Stimulated activated effector memory CD8-positive, alpha-beta T cell treated with anti-CD3 and anti-CD28 coated beads, Interleukin-12 subunit alpha, Interleukin-12 subunit beta, amount 100 ng/mL, for 72 hours (primary cell): ENCODE measurements around the gene BICD1.
A peak's percentile ranks its signal among the peaks of the same experiment; 100 is the strongest.

Experiments
- ATAC-seq: fragments of 150-1000 bp; cut with Tn5 transposase; 2 replicates; pipeline ENCODE4 v1.10.0; 2021
- DNase-seq, 2 donors: peaks; one replicate each; pipeline ENCODE4 v3.0.0; 2021 to 2022; ENCODE audit warnings: low spot score in 2 of 2
- H3K27ac Mint-ChIP-seq: one replicate; pipeline ENCODE4 v1.8.0; 2022; ENCODE audit warnings: mild to moderate bottlenecking, mixed read lengths
- H3K36me3 Mint-ChIP-seq: one replicate; pipeline ENCODE4 v1.8.0; 2022; ENCODE audit warnings: mild to moderate bottlenecking, mixed read lengths
- H3K4me1 Mint-ChIP-seq: one replicate; pipeline ENCODE4 v1.8.0; 2022; ENCODE audit warnings: mixed read lengths
- H3K4me3 Mint-ChIP-seq: one replicate; pipeline ENCODE4 v1.8.0; 2022; ENCODE audit warnings: mild to moderate bottlenecking, mixed read lengths
- H3K9me3 Mint-ChIP-seq: one replicate; pipeline ENCODE4 v1.8.0; 2022; ENCODE audit warnings: mixed read lengths

The BICD1 gene

GRCh38 chr12:32149489-32149888 lies 42.8 kb downstream of the BICD1 start:
- Mint-ChIP-seq H3K9me3 (no peaks in the 10 kb centered on the region), H3K4me3 (no peak overlapping the region), H3K4me1 (no peaks in the 10 kb centered on the region), H3K36me3 (no peaks in the 10 kb centered on the region), H3K27ac (no peak overlapping the region)
- DNase-seq (no peak), ATAC-seq (no peak)

DNA sequence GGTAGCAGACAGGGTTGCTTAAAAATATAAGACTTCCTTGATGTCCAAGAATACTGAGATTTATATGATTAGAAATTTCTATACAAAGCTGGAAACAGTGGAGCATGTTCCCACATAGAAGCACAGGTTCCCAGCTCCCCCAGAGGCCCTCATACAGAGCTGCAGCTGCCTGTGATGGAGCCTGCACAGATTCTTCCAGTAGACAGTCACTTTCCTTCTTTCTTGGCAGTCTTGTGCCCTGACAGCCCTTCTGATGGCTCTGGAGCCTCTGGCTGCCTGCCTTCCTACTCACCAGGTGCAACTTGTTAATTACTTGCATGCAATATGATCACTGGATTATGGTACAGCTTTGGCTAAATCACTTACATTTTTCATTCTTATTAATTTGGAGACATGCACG lies 44.4 kb downstream of the BICD1 start:
- Mint-ChIP-seq H3K9me3 (no peaks in the 10 kb centered on the region), H3K36me3 (no peaks in the 10 kb centered on the region), H3K27ac (no peak overlapping the region), H3K4me1 (no peaks in the 10 kb centered on the region), H3K4me3 (no peak overlapping the region)
- ATAC-seq = no peak
- no peak for DNase-seq

DNA sequence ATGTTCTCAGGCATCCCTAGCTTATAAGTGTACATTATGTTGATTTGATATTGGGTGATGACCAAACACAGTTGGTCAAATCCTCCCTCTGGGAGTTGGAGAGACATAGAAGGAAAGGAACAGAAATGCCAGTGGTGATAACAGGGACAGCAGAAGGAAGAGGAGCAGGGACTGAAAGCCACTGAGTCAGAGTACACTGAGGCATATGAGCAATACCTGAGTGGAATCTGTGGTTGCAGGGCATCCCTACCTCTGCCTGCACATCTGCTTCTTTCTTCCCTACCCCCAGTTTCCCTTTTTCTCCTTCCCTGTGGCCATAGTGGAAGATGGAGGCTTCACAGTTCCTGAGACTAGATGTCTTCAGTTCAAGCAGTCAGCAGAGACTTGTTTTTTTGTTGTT lies 44.9 kb downstream of the BICD1 start:
- Mint-ChIP-seq H3K4me3 (no peak overlapping the region), H3K9me3 (no peaks in the 10 kb centered on the region), H3K4me1 (no peaks in the 10 kb centered on the region), H3K36me3 (no peaks in the 10 kb centered on the region), H3K27ac (no peak overlapping the region)
- no peak for ATAC-seq
- DNase-seq = no peak

- no peak for DNase-seq
- H3K4me3 Mint-ChIP-seq = no peak overlapping the region
- H3K36me3 Mint-ChIP-seq = no peaks in the 10 kb centered on the region
- peaks cover 6% of the 10 kb centered on the region for H3K4me1 Mint-ChIP-seq
- no peak overlapping the region for H3K27ac Mint-ChIP-seq
- no peaks in the 10 kb centered on the region for H3K9me3 Mint-ChIP-seq
- ATAC-seq = no peak
Measured at GRCh38 chr12:32155041-32155440, 48.4 kb downstream of the BICD1 start.

DNA sequence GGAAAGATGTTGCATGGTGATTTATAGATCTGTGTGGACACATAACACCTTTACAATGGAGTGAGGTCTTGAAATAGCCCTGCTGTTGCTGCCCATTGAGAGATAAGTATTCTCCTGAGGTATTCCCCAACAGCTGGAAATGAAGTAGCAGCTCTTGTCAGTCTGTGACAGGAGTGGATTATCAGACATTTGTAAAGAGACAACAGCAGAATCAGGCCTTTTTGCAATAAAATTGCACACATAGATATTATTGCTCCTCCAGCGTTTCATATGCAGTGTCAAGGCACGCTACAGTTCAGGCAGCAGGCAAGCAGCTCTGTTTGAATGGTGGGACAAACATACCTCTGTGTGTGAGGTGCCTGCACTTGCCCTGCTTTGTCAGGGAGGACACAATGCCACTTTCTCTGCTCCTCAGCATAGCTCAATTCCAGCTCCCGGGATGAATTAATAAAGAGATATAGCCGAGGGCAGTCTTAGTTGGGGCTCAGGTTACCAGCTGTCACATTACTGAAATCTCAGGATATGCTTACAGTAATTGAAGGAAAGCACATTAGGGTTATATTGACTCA lies 49.4 kb downstream of the BICD1 start:
- no peak for ATAC-seq
- H3K27ac Mint-ChIP-seq = no peak overlapping the region
- no peaks in the 10 kb centered on the region for H3K9me3 Mint-ChIP-seq
- H3K36me3 Mint-ChIP-seq = no peaks in the 10 kb centered on the region
- peaks cover 9% of the 10 kb centered on the region for H3K4me1 Mint-ChIP-seq
- DNase-seq = no peak
- no peak overlapping the region for H3K4me3 Mint-ChIP-seq

DNA sequence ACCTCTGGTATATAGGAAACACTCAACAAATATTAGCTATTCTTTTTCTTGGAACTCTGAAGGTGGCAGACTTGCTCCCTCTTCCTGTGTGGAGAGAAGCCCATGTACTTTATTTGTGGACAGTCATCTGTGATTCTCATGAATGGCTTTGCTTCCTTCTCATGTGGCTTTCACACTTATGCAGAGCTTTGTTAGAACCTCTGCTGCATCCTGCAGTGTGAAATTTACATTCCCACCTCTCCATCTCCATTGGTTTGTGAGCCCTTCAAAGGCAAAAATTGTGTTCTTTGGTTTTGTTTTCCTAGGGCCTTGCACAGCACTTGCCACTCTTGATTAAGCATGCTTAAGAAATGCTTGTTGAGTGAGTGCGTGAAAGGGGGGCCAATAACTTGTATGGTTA lies 51.9 kb downstream of the BICD1 start:
- Mint-ChIP-seq H3K9me3 (no peaks in the 10 kb centered on the region), H3K36me3 (no peaks in the 10 kb centered on the region), H3K4me3 (no peak overlapping the region), H3K27ac (no peak overlapping the region), H3K4me1 (peaks cover 13% of the 10 kb centered on the region)
- DNase-seq = no peak
- ATAC-seq = no peak

DNA sequence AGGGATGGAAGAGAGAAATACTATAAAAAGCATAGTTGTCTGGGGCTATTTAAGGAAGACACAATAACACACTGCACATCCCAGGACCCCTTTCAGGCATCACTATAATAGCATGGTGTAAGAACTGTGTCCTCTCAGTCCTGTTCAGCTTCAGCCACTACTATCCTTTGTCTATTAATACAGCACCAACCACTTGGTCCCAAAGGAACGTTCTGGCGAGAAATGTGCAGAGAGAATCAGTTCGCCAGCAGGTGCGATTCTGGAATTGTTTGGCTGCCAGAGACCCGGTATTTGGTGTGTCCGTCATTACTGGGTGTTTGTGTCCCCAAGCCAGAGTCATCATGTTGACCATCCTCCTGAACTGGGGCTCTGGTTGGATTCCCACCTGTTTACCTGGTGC lies 52.7 kb downstream of the BICD1 start:
- H3K4me3 Mint-ChIP-seq = no peak overlapping the region
- no peak for ATAC-seq
- H3K4me1 Mint-ChIP-seq = peaks cover 13% of the 10 kb centered on the region
- no peak for DNase-seq
- H3K27ac Mint-ChIP-seq = no peak overlapping the region
- H3K9me3 Mint-ChIP-seq = no peaks in the 10 kb centered on the region
- H3K36me3 Mint-ChIP-seq = no peaks in the 10 kb centered on the region

GRCh38 chr12:32159925-32160324 lies 53.3 kb downstream of the BICD1 start:
- H3K27ac Mint-ChIP-seq = no peak overlapping the region
- ATAC-seq = peak; percentile 67
- H3K4me1 Mint-ChIP-seq = peaks cover 13% of the 10 kb centered on the region
- DNase-seq = no peak
- peaks cover 2% of the 10 kb centered on the region for H3K9me3 Mint-ChIP-seq
- no peaks in the 10 kb centered on the region for H3K36me3 Mint-ChIP-seq
- H3K4me3 Mint-ChIP-seq = no peak overlapping the region

- H3K36me3 Mint-ChIP-seq = no peaks in the 10 kb centered on the region
- peaks cover 3% of the 10 kb centered on the region for H3K9me3 Mint-ChIP-seq
- ATAC-seq = no peak
- no peak for DNase-seq
- H3K4me3 Mint-ChIP-seq = no peak overlapping the region
- H3K4me1 Mint-ChIP-seq = peaks cover 13% of the 10 kb centered on the region
- H3K27ac Mint-ChIP-seq = no peak overlapping the region
Measured at GRCh38 chr12:32161058-32161457, 54.4 kb downstream of the BICD1 start.

GRCh38 chr12:32163596-32163995 lies 56.9 kb downstream of the BICD1 start:
- peaks cover 3% of the 10 kb centered on the region for H3K9me3 Mint-ChIP-seq
- ATAC-seq = no peak
- DNase-seq = no peak
- H3K4me3 Mint-ChIP-seq = no peak overlapping the region
- peaks cover 13% of the 10 kb centered on the region for H3K4me1 Mint-ChIP-seq
- H3K27ac Mint-ChIP-seq = no peak overlapping the region
- no peaks in the 10 kb centered on the region for H3K36me3 Mint-ChIP-seq

DNA sequence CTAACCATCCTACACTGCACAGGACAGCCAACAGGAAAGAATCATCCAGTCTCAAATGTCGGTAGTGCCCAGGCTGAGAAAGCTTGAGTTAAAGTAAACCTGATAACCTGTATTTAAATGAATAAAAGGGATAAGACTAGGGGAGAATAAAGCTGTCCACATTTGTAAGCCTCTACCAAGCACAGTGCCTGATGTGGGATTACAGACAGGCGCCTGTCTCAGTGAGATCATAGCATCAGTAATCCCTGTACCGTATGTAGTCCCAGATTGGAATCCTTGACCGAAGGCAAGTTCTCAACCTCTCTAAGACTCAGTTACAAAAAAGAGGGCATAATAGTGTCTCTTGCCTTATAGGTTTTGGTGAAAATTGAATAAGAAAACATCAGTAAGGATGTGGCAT lies 59.9 kb downstream of the BICD1 start:
- DNase-seq (no peak), ATAC-seq (no peak)
- Mint-ChIP-seq H3K27ac (no peak overlapping the region), H3K9me3 (peaks cover 3% of the 10 kb centered on the region), H3K4me1 (no peaks in the 10 kb centered on the region), H3K36me3 (no peaks in the 10 kb centered on the region), H3K4me3 (no peak overlapping the region)

DNA sequence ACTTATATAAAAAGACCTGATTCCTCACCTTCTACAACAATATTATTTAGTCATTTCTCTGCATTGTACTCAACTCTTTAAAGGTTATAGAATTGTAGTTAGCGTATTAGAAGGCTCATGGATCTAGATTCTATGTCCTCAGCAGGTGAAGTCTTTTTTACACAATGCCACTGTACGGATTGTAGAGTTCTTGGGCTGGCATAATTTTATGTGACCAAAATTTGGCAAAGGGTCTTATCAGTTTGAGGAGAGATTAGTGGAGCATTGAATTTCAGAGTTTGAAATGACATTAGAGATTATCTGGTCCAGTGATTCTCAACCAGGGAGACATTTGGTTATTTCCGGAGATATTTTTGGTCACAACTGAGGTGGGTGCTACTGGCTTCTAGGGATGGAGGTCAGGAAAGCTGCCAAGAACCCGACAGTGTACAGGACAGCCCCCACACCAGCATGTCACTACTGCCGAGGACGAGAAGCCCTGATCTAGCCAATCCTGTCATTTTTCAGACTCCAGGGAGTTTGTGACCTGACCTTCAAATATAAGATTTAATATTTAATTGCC lies 63.9 kb downstream of the BICD1 start:
- Mint-ChIP-seq H3K4me3 (no peak overlapping the region), H3K4me1 (no peaks in the 10 kb centered on the region), H3K36me3 (no peaks in the 10 kb centered on the region), H3K27ac (no peak overlapping the region), H3K9me3 (no peaks in the 10 kb centered on the region)
- DNase-seq (no peak), ATAC-seq (no peak)

DNA sequence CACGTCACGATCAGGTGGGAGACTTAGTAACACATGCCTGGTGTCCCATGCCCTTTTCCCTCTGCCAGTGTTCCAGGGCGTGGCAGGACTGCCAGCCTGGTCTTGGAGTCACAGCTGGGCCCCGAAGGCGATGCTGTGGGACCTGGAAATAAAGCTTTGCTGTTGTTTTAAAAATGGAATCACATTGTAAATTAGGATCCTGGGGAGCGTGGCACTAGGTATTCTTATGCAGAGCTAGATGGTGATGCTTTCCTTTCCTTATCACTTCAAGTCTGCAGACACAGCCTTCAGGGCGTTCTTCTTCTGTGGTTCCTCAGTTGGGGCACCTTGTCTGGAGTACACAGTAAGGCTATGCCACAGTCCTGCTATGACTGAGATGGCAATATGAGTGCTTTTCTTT lies 64.6 kb downstream of the BICD1 start:
- Mint-ChIP-seq H3K4me1 (no peaks in the 10 kb centered on the region), H3K27ac (no peak overlapping the region)
- no peak for ATAC-seq

DNA sequence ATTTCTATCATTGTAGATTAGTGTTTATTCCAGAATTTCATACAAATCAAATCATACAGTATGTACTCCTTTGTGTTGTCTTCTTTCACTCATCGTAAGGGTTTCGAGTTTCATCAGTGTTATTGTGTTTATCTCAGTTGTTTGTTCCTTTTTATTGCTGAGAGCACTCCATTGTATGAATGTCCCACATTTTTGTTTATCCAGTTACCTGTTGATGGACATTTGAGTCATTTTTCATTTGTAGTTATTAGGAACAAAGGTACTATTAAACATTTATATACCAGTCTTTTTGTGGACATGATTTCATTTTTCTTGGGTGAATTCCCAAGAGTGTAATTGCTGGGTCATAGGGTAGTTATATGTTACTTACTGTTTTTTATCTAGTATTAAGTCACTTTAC lies 70.0 kb downstream of the BICD1 start:
- Mint-ChIP-seq H3K4me1 (no peaks in the 10 kb centered on the region), H3K36me3 (no peaks in the 10 kb centered on the region), H3K27ac (no peak overlapping the region), H3K4me3 (no peak overlapping the region), H3K9me3 (no peaks in the 10 kb centered on the region)
- no peak for DNase-seq
- no peak for ATAC-seq

More for the DNA sequence above, 64.6 kb downstream of the BICD1 start:
- H3K4me3 Mint-ChIP-seq = no peak overlapping the region
- DNase-seq = no peak
- no peaks in the 10 kb centered on the region for H3K9me3 Mint-ChIP-seq
- no peaks in the 10 kb centered on the region for H3K36me3 Mint-ChIP-seq

GRCh38 chr12:32178341-32179010 lies 71.8 kb downstream of the BICD1 start:
- Mint-ChIP-seq H3K36me3 (no peaks in the 10 kb centered on the region), H3K4me1 (no peaks in the 10 kb centered on the region), H3K9me3 (no peaks in the 10 kb centered on the region), H3K27ac (no peak overlapping the region), H3K4me3 (no peak overlapping the region)
- DNase-seq (no peak), ATAC-seq (no peak)

DNA sequence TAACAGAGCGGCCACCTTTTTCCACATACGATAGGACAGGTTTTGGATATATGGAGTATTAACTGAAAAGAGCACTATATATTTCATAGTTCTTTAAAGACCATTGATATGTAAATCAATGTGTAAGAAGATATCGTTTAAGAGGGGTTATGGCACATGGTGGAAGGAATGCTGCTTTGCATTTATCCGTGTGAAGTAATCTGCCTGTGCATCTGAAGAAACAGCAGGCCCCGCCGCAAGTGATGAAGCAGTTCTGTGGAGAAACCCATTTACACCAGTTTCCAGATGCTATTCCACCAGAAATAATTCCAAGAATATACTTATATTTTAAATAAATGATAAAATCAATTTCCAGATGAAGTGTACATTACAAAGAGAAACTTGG lies 72.4 kb downstream of the BICD1 start:
- H3K4me3 Mint-ChIP-seq = no peak overlapping the region
- ATAC-seq = no peak
- no peaks in the 10 kb centered on the region for H3K36me3 Mint-ChIP-seq
- no peak overlapping the region for H3K27ac Mint-ChIP-seq
- no peaks in the 10 kb centered on the region for H3K9me3 Mint-ChIP-seq
- no peaks in the 10 kb centered on the region for H3K4me1 Mint-ChIP-seq
- DNase-seq = no peak
